Upper lobe of left lung (tissue), 4 donors: ENCODE measurements around the gene GIT2.

Experiments used
- CTCF ChIP-seq, 6 experiments: fragments of 450-650 bp in 4 of 6; fragments of 200-600 bp in 2 of 6; sonication (generic) in 2 of 6; IDR thresholded peaks; one replicate each; pipeline ENCODE4 v1.5.1; 2016 to 2019; ENCODE audit warnings: antibody characterized with exemption in 6 of 6
- EP300 ChIP-seq, 4 donors: sonication (generic); formaldehyde crosslinking; IDR thresholded peaks; one replicate each; pipeline ENCODE4 v1.5.1; 2017; ENCODE audit warnings: antibody characterized with exemption in 4 of 4, control low read depth in 2 of 4
- POLR2A ChIP-seq, 4 donors: fragments of 450-650 bp; IDR thresholded peaks; one replicate each; pipeline ENCODE4 v1.5.1; 2016 to 2017; ENCODE audit warnings: antibody characterized with exemption in 4 of 4, mild to moderate bottlenecking in 2 of 4

DNA sequence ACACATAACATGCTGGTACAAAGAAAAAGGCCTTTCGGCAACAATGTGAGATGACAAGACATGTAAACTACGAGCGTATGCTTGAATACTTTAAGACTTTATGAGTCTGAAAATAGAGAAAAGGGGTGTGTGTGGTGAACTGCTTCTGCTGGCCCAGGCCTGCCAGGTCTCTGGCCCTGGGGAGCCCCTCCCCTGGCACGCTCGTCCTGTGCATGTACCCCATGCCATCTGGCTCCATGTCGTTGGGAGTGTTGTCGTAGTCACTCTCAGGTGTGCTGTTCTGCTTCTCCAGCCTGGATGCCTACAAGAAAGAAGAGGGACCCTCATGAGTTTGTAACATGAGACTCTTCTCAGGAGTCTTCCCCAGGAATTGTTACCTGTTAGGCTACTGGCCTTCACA is 57.2 kb downstream of the GIT2 start:
- TF ChIP-seq EP300 (IDR thresholded peaks at IDR 0.05) (no peak), CTCF (IDR thresholded peaks at IDR 0.05) (no peak), POLR2A (IDR thresholded peaks at IDR 0.05) (no peak)
